ENCODE data around the gene UPK1A.
"Not testable (repeated sequence)": the region's sequence is repeated elsewhere in the genome, so short reads cannot be mapped to it uniquely, and the experiment has no call there.

DNA sequence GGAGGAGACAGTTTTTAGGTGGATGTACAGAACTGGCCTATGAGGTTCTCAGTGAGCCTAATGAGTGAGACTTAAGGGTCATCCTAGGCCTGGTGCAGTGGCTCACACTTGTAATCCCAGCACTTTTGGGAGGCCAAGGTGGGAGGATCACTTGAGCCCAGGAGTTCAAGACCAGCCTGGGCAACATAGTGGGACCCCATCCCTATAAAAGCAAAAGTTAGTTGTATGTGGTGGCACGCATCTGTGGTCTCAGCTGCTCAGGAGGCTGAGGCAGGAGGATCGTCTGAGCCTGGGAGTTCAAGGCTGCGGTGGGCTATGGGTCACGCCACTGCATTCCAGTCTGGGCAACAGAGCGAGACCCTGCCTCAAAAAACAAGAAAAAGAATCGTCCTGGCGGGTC lies 57.8 kb downstream of the UPK1A start:
- TF ChIP-seq, protein P1, sequence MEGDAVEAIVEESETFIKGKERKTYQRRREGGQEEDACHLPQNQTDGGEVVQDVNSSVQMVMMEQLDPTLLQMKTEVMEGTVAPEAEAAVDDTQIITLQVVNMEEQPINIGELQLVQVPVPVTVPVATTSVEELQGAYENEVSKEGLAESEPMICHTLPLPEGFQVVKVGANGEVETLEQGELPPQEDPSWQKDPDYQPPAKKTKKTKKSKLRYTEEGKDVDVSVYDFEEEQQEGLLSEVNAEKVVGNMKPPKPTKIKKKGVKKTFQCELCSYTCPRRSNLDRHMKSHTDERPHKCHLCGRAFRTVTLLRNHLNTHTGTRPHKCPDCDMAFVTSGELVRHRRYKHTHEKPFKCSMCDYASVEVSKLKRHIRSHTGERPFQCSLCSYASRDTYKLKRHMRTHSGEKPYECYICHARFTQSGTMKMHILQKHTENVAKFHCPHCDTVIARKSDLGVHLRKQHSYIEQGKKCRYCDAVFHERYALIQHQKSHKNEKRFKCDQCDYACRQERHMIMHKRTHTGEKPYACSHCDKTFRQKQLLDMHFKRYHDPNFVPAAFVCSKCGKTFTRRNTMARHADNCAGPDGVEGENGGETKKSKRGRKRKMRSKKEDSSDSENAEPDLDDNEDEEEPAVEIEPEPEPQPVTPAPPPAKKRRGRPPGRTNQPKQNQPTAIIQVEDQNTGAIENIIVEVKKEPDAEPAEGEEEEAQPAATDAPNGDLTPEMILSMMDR (IDR thresholded peaks at IDR 0.05), result not testable (repeated sequence)
- not testable (repeated sequence) for TF ChIP-seq POLR2A (IDR thresholded peaks at IDR 0.05)

Measured in body of pancreas (tissue), 4 donors.